ENCODE measurements around the gene STRN4. TPM values are rescaled to one million over a fixed set of nuclear protein-coding genes. Genes with fewer than 3 reads are reported as not detected.
"Not testable (repeated sequence)": the region's sequence is repeated elsewhere in the genome, so short reads cannot be mapped to it uniquely, and the experiment has no call there.

Gene STRN4
- total and polyA plus RNA-seq, 2 donors from 2014 or later = 31.5 to 74.9 TPM

DNA sequence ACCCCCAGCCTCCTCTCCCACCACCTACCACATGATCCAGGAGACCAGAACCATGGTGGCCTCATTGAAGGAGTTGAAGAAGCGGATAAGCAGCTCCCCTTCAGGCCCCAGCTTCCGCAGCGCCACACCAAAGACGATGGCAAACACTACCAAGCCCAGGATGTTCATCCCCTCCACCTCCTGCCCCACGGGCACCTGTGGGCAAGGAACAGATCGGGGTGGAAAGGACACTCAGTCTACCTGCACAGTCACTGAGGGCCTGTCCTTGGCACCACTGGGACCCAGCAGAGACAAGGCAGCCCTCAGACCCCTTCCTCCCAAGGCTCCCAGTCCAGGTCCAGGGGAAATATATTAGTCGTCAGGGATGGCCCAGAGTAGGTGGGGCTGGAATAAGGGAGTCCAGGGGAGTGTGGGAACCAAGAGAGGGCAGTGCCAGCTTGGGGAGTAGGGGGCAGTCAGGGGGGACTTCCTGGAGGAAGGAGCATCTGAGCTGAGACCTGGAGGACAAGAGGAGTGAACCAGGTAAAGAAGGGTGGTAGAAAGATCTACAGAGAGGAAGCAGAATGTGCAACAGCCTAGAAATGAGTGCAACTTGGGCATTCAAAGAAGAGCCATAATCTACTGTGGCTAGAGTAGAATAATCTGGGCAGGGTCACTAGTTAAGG lies 36.2 kb upstream of the STRN4 start:
- Histone ChIP-seq H3K27ac (ENCODE audit: low read depth in 2 of 2, low read length in 2 of 2) (no peak overlapping the region), H3K4me3 (ENCODE audit: low read length in 3 of 3) (no peak overlapping the region), H3K4me1 (ENCODE audit: control insufficient read depth in 2 of 3, insufficient read depth in 2 of 3, low read depth in 1 of 3, low read length in 3 of 3) (peaks cover 3 to 26% (median 22%) of the 10 kb centered on the region in 3 donors), H3K36me3 (ENCODE audit: control insufficient read depth in 2 of 3, insufficient read depth in 3 of 3, low read length in 3 of 3) (peaks cover 2 to 10% (median 4%) of the 10 kb centered on the region in 3 donors), H3K9ac (ENCODE audit: low read length in 3 of 3) (no peak overlapping the region), H3K9me3 (ENCODE audit: control insufficient read depth in 2 of 3, insufficient read depth in 1 of 3, low read length in 3 of 3) (no peaks in the 10 kb centered on the region), H3K27me3 (ENCODE audit: control insufficient read depth, insufficient read depth, low read length) (no peaks in the 10 kb centered on the region)
- no peak for FAIRE-seq
- TF ChIP-seq, protein P1, sequence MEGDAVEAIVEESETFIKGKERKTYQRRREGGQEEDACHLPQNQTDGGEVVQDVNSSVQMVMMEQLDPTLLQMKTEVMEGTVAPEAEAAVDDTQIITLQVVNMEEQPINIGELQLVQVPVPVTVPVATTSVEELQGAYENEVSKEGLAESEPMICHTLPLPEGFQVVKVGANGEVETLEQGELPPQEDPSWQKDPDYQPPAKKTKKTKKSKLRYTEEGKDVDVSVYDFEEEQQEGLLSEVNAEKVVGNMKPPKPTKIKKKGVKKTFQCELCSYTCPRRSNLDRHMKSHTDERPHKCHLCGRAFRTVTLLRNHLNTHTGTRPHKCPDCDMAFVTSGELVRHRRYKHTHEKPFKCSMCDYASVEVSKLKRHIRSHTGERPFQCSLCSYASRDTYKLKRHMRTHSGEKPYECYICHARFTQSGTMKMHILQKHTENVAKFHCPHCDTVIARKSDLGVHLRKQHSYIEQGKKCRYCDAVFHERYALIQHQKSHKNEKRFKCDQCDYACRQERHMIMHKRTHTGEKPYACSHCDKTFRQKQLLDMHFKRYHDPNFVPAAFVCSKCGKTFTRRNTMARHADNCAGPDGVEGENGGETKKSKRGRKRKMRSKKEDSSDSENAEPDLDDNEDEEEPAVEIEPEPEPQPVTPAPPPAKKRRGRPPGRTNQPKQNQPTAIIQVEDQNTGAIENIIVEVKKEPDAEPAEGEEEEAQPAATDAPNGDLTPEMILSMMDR (IDR thresholded peaks at IDR 0.05; ENCODE audit: borderline replicate concordance, extremely low read depth, insufficient read depth) = no peak
- no peak for DNase-seq
- intact Hi-C loops (cut with DNase I) = no loop called here

DNA sequence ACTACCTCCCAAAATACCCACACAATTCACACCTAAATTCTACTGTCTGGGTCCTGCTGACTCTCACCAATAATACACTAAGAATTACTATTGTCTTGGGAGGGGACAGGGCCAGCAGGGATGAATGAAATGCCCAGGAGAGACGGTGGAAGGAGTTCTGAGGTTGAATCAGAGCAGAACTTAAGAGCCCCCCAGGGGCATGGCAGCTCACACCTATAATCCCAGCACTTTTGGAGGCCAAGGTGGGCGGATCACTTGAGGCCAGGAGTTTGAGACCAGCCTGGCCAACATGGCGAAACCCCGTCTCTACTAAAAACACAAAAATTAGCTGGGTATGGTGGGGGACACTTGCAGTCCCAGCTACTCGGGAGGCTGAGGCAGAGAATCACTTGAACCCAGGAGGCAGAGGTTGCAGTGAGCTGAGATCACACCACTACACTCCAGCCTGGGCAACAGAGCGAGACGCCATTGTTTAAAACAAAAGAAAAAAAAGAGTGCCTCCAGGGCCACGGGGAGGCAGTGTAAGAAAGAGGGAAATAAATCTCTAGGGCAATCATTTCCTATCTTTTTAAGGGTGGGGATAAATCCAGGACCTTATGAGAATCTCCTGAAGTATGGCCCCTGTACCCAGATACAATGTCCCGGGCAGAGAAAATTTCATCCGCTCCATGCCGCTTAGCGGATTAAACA lies 31.9 kb upstream of the STRN4 start:
- H3K4me3 ChIP-seq (ENCODE audit: low read length in 3 of 3); H3K27me3 ChIP-seq (ENCODE audit: control insufficient read depth, insufficient read depth, low read length); FAIRE-seq; H3K9ac ChIP-seq (ENCODE audit: low read length in 3 of 3); intact Hi-C loops (cut with DNase I); H3K4me1 ChIP-seq (ENCODE audit: control insufficient read depth in 2 of 3, insufficient read depth in 2 of 3, low read depth in 1 of 3, low read length in 3 of 3); H3K9me3 ChIP-seq (ENCODE audit: control insufficient read depth in 2 of 3, insufficient read depth in 1 of 3, low read length in 3 of 3); DNase-seq; H3K27ac ChIP-seq (ENCODE audit: low read depth in 2 of 2, low read length in 2 of 2): not testable (repeated sequence)
- peaks cover 4 to 29% (median 7%) of the 10 kb centered on the region in 3 donors for H3K36me3 ChIP-seq (ENCODE audit: control insufficient read depth in 2 of 3, insufficient read depth in 3 of 3, low read length in 3 of 3)

DNA sequence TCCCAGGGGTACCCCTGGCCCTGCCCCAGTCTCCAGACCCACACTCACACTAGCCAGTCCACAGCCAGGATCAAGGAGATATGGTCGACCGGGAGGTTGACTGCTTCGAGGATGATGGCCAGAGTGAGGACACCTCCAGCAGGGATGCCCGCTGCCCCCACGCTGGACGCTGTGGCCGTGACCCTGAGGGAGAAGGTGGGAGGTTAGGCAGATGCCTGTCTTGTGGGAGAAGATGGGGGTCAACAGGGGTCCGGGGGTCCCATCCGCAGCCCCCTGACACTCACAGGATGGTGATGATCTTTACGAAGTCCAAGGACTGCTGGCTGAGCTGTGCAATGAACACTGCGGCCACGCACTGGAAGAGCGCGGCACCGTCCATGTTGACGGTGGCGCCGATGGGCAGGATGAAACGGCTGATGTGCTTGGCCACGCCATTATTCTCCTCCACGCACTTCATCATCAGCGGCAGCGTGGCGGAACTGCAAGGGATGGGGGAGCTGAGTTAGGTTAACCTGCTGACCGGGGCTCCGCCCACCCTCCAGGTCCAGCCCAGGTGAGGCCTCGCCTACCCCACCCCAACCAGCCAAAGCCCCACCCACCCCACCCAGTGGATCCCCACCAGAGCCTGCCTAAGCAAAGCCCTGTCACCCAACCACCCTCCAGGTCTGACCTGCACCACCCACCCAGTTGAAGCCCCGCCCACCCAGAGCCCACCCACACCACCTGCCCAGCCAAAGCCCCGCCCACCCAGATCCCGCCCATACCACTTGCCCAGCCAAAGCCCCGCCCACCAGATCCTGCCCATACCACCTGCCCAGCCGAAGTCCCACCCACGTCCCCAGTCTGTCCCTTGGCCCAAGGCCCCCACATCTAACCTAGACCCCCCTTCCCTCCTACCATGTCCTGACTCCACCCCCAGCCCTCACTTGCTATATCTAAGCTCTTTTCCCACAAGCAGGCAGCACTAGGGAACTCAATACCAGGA lies 31.0 kb upstream of the STRN4 start:
- TF ChIP-seq, protein P1 (IDR thresholded peaks at IDR 0.05; ENCODE audit: borderline replicate concordance, extremely low read depth, insufficient read depth) = no peak
- DNase-seq = peak in 1 of 5 donors; percentile 60
- H3K9me3 ChIP-seq (ENCODE audit: control insufficient read depth in 2 of 3, insufficient read depth in 1 of 3, low read length in 3 of 3) = no peaks in the 10 kb centered on the region
- H3K27me3 ChIP-seq (ENCODE audit: control insufficient read depth, insufficient read depth, low read length) = no peaks in the 10 kb centered on the region
- peaks cover 2 to 29% (median 7%) of the 10 kb centered on the region in 3 donors for H3K36me3 ChIP-seq (ENCODE audit: control insufficient read depth in 2 of 3, insufficient read depth in 3 of 3, low read length in 3 of 3)
- H3K4me3 ChIP-seq (ENCODE audit: low read length in 3 of 3) = no peak overlapping the region
- no peak overlapping the region for H3K27ac ChIP-seq (ENCODE audit: low read depth in 2 of 2, low read length in 2 of 2)
- H3K4me1 ChIP-seq (ENCODE audit: control insufficient read depth in 2 of 3, insufficient read depth in 2 of 3, low read depth in 1 of 3, low read length in 3 of 3) = no peaks in the 10 kb centered on the region
- no peak for FAIRE-seq
- no peak overlapping the region for H3K9ac ChIP-seq (ENCODE audit: low read length in 3 of 3)
- intact Hi-C loops (cut with DNase I) = no loop called here

Data from kidney (tissue), 14 donors.